HuH-7 (cell line): ENCODE results near the gene TPSD1.
"Not testable (repeated sequence)": the region's sequence is repeated elsewhere in the genome, so short reads cannot be mapped to it uniquely, and the experiment has no call there.

Source experiments
- DNase-seq: peaks from one replicate; pipeline ENCODE4 v3.0.0; 2011; ENCODE audit warnings: low spot score

The TPSD1 gene

DNA sequence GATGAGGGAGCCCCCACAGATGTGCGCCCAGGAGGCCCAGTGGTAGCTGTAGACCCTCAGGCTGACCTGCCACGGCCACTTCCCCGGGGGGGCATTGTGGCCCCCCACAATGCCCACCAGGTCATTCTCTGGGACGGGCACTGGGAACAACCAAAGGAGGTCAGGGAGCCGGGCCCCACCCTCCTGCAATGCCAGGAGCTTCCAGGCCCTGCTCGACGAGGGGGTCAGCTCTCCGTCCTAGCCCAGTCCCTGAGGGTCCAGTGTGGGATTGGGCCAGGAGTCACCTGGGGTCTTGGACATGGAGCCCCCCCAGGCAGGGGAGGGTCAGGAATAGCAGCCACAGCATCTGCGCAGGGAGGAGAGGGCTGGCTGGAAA, 7.0 kb downstream of the TPSD1 start:
- DNase-seq: no peak

DNA sequence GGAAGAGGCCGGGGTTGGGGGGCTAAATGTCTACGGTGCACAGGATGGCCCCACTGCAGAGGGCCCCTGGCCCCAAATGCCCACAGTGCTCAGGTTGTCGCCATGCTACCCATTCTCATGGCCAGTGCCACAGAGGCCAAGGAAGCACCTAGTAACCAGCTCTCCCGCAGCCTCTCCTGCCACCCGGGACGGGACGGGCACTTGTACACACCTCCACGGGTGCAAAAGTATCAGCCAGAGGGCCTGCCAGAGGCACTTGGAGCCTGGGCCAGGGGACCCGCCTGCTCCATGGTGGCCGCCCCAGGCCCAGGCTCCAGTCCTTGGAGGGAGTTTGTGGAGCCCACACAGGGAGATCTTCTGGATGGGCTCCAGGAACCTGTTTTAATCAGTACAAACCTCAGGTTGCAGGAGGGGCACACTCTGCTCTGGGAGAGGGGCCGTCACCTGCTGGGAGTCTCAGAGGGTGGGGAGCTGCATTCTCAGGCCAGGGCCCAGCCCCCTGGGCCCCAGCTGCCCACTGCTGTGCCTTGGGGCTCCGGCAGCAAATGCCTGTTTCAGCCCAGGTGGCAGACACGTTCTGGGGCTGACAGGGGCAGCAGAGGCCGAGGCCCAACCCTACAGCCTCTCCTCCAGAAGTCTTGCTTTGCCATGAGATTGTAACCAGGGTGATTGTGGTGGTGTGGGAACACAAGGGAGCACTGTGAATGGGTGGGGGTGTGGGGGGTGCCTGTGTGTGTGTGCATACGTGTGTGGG, 7.9 kb downstream of the TPSD1 start:
- no peak for DNase-seq

DNA sequence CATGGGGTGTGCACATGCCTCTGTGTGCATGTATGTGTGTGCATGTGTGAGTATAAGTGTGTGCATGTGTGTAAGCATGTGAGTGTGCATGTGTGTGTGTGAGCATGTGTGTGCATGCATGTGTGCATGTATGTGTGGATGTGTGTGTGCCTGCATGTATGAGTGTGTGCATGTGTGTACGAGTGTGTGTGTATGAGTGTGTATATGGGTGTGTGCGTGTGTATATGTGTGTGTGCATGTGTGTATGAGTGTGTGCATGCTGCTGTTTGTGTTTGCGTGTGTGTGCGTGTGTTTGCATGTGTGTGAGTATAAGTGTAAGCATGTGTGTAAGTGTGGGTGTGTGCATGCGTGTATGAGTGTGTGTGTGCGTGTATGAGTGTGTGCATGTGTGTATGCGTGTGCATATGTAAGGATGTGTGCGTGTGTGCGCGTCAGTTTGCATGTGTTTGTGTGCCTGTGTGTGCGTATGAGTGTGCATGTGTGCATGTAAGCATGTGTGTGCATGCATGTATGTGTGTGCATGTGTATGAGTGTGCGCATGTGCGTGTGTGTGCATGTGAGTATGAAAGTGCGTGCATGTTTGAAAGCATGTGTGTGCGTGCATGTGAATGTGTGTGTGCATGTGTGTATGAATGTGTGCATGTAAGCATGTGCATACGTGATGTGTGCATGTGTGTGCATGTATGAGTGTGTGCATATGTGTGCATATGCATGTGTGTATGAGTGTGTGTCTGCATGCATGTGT, 8.6 kb downstream of the TPSD1 start:
- DNase-seq: no peak

DNA sequence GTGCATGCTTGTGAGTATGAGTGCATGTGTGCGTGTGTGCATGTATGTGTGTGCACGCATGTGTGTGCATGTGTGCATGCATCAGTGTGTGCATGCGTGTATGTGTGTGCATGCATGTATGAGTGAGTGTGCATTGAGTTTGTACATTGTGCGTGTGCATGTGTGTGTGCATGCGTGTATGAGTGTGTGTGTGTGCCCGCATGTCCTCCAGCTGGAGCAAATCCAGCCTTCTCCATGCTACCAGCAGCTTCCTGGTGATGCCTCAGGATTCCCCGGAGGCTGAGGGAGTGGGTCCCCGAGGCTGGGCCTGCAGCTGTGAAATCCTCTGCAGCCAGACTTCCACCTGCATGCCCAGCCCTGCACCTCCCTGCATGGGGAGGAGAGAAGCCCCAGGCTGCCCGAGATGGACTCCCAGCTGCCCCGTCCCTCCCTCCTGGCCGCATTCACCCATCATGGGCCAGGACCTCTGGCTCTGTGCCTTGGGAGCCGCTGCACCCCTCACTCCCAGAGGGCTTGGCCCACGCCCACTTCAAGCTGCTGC, 9.3 kb downstream of the TPSD1 start:
- DNase-seq: no peak

DNA sequence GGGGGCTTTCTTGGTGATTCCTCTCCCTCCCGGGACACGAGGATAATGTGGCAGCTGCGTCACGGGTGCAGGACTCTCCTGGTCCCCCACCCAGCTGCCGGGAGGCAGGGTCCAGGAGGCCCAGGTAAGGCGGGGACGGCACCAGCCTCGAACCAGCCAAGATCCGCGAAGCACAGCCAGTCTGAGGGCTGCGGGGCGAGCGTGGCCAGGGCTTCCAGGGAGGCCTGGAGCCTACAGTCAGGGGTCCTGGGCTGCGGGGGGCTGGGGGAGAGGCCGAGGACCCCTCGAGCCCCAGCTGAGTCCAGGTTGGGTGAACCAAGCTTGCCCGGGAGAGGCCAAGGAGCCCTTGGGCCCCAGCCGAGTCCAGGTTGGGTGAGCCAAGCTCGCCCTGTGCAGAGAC, 10.0 kb downstream of the TPSD1 start:
- DNase-seq: no peak

DNA sequence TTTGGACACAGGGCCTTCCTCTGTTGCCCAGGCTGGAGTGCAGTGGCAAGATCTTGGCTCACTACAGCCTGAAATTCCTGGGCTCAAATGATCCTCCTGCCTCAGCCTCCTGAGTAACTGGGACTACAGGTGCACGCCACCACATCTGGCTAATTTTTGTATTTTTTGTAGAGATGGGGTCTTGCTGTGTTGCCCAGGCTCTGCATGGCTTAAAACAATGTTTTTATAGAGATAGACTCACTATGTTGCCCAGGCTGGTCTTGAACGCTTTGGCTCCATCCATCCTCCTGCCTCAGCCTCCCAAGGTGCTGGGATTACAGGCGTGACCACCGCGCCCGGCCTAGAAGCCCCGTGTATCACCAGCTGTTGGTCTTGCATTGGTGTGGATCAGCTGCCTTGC, 13.5 kb downstream of the TPSD1 start:
- DNase-seq: not testable (repeated sequence)

DNA sequence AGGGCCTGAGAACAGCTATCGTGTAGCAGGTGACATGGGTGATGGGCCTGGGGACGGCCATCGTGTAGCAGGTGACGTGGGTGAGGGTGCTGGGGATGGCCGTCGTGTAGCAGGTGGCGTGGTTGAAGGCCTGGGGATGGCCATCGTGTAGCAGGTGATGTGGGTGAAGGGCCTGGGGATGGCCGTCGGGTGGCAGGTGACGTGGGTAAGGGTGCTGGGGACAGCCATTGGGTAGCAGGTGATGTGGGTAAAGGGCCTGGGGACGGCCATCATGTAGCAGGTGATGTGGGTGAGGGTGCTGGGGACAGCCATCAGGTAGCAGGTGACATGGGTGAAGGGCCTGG, 15.5 kb downstream of the TPSD1 start:
- no peak for DNase-seq

DNA sequence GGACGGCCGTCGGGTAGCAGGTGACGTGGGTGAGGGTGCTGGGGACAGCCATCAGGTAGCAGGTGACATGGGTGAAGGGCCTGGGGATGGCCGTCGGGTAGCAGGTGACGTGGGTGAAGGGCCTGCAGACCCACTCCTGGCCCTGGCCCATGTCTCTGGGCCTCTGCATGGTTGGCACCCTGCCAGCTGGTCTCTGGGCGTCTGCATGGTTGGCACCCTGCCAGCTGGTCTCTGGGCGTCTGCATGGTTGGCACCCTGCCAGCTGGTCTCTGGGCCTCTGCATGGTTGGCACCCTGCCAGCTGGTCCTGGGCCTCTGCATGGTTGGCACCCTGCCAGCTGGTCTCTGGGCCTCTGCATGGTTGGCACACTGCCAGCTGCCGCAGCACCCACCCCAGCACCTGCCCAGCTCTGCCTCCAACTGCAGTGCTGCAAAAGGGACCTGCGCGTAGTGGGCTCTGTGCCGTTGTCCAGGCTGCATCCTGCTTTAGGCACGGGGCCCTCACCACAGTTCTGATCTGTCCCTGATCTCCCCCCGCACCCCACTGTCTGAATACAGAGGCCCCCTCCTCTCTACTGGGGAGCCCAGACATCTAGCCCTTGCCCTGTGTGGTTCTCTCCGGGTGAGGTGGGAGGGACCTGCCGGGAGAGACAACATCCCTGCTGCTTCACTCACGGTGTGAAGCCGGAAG, 16.0 kb downstream of the TPSD1 start:
- DNase-seq: not testable (repeated sequence)

DNA sequence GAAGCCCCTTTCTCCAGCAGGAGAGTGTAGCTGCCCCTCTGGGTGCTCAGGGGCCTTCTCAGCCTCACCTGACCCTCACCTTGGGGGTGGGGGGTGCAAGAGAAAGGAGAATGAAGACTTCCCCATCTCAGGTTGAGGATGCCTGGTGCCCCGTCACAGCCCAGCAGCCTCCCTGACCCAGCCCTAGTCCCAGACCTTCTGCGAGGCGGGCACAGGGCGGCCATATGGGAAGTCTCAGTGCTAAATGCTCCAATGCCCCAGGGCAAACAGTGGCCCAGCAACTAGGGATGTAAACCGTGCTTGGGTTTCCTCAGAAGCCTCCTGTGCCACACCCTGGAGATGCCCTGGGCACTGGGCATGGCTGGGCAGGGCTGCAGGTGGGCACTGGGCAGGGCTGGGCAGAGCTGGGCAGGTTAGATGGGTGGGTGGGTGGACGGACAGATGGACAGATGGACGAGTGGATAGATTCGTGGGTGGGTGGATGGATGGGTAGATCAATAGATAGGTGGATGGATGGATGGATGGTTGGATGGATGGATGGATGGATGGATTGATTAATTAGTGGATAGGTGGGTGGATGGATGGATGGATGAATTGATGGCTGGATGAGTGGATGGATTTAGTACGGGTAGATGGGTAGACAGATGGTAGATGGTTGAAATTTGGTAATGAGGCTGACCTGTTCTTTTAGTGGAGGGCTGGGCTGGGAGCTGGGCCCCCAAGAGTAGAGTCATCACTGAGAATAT, 16.8 kb downstream of the TPSD1 start:
- DNase-seq: no peak

DNA sequence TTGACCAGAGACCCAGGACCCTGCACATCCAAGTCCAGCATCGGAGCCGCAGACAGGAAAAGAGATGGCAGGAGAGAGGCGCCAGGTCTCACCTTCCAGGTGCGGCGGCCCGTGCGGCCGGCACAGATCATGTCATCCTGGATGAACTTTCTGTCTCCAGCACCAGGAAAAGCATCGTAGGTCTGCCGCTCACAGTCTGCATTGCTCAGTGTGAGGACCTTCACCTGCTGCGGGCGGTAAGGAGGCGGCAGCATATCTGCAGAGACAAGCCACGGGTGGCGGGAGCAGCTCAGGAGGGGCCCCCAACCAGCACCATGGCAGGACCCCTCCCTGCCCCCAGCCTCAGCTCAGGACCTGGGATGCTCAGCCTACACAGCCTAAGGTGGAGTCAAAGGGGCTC, 17.9 kb downstream of the TPSD1 start:
- no peak for DNase-seq

DNA sequence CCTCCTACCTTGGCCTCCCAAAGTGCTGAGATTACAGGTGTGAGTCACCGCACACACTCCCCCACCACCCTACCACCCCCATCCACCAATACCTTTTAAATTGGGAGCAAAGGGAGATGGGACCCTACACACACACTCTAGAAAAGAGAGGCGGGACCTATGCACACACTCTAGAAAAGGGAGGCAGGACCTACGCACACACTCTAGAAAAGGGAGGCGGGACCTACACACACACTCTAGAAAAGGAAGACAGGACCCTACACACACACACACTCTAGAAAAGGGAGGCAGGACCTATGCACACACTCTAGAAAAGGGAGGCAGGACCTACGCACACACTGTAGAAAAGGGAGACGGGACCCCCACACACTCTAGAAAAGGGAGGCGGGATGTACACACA, 18.9 kb downstream of the TPSD1 start:
- DNase-seq: no peak

DNA sequence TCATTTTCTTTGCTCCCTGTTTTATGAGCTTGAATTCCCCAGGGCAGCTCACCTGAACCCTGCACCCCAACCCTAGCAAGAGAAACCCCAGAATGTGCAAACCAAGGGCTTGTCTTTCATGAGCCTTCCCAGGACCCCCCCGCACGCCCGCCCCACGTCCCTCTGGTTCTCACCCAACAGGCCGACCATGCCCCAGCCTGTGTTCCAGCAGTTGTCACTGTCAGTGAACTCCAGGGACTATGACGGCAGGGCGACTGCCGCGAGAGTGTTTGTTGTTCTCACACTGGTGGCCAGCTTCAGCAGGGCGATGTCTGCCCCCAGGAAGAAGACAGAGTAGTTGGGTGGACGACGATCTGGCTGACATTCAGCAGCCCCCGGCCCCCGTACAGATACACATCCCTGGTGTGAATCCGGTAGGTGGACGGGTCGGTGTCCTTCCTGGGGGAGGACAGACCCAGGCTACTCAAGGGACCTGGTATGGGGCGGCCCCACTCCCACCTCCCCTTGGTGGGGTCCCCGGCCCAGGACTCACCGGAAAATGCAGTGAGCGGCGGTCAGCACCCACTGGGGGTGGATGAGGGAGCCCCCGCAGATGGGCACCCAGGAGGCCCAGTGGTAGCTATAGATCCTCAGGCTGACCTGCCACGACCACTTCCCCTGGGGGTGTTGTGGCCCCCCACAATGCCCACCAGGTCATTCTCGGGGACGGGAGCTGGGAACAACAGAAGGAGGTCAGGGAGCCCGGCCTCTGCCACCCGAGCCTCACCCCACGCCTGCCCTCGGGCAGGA, 20.1 kb downstream of the TPSD1 start:
- no peak for DNase-seq

DNA sequence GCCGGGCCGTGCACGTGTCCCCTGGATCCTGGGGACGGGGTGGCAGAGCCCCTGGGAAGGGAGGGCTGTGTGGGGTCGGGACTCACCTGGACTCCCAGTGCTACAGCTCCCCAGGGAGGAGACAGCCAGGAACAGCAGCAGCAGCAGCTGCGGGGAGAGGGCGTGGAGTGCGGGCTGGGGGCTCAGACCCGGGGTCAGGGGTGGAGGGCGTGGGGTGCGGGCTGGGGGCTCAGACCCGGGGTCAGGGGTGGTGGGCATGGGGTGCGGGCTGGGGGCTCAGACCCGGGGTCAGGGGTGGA, 20.7 kb downstream of the TPSD1 start:
- DNase-seq: no peak

DNA sequence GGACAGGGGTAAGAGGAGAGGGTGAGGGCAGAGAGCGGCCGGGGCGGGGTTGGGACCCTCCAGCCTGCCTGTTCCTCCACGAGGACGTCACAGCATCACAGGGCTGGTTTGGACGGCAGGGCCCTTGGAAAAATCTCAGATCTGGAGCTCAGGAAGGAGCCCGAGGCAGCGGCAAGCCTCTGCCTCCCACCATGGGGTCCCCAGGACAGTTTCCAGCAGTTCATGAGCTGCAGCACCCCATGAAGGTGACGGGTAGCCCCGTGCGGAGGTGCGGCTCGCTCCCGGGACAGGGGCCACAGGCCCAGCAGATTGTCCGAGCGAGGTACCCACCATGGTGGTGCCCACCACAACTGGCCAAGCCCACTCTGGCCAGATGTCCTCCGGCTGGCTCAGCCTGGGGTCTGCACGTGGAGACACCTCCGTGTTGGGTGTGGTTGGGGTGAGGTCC, 21.3 kb downstream of the TPSD1 start:
- no peak for DNase-seq

DNA sequence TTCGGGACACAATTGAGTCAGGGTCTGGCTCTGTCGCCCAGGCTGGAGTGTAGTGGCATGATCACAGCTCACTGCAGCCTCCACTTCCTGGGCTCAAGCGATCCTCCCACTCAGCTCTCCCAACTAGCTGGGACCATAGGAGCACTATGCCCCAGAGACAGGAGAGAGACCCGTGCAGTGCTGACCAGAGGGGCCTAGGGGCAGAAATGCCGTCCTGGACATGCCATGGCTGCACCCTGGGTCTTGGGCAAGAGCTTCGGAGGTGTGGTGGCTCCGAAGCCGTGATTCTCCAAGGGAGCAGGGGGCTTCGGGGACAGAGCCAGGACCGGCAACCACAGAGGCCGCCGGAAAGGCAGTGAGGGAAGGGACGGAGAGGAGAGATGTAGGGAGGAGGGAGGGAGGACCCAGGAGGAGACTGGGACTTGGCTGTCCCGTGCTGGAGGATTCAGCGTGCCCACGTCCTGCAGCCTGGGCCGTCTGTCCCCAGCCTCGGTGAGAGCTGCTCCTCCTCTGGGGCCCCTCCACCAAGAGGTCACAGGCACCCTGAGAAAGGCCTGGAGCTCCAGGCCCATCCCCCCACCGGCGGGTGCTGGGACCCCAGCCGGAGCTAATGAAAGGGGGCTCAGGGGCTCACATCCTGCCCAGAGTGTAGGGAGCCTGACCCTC, 21.9 kb downstream of the TPSD1 start:
- DNase-seq: no peak

DNA sequence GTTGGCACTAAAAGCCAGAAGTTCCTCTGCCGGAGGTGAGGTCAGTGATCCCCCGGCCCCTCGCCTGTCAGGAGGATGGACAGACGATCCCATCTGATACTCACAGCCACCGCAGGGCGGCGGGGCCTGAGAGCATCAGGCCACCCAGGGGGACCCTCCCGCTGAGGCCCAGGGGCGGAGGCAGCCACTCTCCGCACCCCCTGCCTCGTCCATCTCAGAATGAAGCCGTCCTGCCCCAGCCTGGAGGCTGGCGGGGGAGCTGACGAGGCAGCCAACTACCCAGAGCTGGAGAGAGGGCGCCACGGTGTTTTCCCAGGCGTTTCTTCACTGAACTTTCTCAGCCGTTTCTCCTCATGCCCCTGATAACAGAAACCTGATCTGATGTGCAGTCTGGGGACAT, 22.6 kb downstream of the TPSD1 start:
- DNase-seq: no peak

DNA sequence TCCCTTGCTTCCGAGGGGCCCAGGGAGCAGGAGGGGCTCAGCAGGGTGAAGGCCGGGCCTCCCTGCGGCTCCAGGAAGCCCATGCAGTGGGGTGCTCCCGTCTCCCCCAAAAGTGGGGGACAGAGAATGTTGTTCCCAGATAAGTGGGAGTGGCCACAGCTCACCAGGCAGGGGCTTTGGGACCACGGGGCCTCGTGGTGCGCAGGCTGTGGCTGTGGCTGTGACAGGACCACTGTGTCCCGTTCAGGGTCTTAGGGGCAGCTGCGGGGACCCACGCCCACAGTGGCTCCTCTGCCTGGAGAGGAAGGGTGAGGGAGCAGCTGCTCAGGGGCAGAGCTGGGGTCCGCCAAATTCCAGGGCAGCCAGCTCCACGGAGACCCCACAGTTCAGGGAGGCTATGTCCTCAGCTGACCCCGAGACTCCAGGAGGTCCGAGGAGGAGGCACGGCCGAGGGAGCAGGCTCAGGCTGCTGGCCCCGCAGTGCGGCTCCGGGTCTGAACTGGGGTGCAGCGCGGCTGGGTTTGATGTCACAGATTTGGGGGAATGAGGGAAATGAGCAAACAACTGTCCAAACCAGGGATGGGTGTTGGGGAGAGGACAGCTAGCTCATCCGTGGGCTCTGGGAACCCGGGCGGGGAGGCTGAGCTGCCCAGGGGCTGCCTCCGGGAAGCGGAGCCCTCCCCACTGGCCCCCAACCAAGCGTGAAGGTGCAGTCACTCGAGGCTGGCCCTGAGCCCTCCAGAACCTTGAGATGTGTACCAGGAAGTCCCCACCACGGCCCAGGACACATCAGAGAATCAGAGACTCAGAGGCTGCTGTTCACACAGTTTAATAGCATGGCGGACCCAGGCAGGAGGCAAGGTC, 23.4 kb downstream of the TPSD1 start:
- no peak for DNase-seq

DNA sequence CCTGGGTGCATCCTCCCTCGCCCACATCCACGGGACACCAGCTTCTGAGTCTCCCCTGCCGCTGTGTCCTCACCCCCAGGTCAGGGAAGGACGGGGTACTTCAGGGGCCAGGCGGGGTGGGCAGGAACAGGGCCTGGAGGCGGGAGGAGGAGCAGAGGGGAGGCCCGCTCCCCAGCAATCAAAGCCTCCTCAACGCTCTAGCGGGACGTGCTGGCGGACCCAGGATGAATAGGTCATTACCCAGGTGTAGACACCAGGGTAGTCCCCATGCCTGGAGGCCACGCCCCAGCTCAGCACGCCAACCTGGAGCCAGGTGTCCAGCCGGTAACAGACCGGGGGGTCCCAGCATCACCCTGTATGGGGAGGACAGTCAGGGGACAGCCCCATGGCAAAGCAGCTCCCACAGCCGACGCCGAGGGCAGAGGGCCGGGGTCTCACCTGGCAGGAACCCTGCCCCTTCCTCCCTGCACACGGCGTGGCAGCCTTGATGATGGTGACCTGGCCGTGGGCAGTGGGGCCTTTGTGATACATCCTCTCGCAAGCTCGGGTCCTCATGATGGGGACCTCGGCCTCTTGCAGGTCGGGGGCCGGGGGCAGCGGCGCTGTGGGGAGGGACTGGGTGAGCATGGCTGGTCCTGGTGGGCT, 24.2 kb downstream of the TPSD1 start:
- DNase-seq: no peak

DNA sequence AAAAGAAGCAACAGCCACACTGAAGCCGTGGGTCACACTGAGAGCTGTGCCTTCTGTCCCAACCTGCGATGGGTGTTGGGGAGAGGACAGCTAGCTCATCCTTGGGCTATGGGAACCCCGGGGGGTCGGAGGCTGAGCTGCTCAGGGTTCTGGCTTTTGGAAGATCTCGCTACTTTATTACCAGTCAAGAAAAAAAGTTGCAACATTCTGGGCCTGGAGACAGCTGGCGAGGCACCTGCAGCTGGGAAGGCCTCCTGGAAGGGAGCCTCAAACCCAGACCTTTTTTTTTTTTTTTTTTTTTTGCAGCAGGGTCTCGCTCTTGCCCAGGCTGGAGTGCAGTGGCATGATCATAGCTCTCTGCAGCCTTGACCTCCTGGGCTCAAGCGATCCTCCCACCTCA, 24.9 kb downstream of the TPSD1 start:
- DNase-seq: no peak

DNA sequence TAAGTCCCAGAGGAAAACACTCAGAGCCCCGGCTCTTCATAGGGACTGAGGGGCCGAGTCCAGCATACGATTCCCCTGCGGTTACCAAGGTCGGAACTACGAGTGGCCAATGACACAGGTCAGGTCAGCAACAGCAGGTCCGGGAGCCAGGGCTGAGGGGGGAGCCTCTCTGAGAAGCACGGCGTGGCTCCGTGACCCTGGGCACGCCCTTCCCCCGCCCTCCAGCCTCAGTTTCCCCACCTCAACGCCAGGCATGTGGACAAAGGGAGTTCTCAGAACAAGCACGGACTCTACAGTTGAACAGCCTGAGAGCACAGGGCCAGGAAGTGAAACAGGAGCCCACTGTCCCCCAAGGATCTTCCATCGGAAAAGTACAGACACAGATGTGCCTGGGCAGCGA, 25.6 kb downstream of the TPSD1 start:
- DNase-seq: no peak
